DND-41 (cell line): ENCODE results near the gene MMADHC.
"Not testable (repeated sequence)": the region's sequence is repeated elsewhere in the genome, so short reads cannot be mapped to it uniquely, and the experiment has no call there.

ENCODE experiments used
- CTCF ChIP-seq: IDR thresholded peaks from 2 replicates; pipeline ENCODE4 v1.5.1; 2012; ENCODE audit warnings: borderline replicate concordance, low read length, moderate library complexity, mild to moderate bottlenecking; ENCODE audit not compliant: poor library complexity, severe bottlenecking; ENCODE audit errors: extremely low read depth
- EZH2 ChIP-seq: IDR thresholded peaks from 3 replicates; pipeline ENCODE4 v1.6.1; 2012; ENCODE audit warnings: borderline replicate concordance, low read depth, mild to moderate bottlenecking, moderate library complexity, low read length, inconsistent platforms; ENCODE audit not compliant: severe bottlenecking

- TF ChIP-seq CTCF, EZH2: not testable (repeated sequence)
Observed at GRCh38 chr2:149565625-149566024, 21.9 kb downstream of the MMADHC start.
